Raji (cell line): Measurements from ENCODE around the gene MAST4.

Source experiments
- POLR2A ChIP-seq: IDR thresholded peaks from 2 replicates; pipeline ENCODE4 v1.6.1; 2011; ENCODE audit warnings: low read depth, low read length, control low read depth; ENCODE audit not compliant: insufficient read depth

The MAST4 gene

GRCh38 chr5:66655395-66656324, 59.5 kb downstream of the MAST4 start:
- no peak for TF ChIP-seq POLR2A

- TF ChIP-seq POLR2A, result no peak
Measured at GRCh38 chr5:66658516-66658915, 62.3 kb downstream of the MAST4 start.

GRCh38 chr5:66659780-66660179, 63.6 kb downstream of the MAST4 start:
- TF ChIP-seq POLR2A, result no peak

- no peak for TF ChIP-seq POLR2A
Measured at GRCh38 chr5:66660396-66660795, 64.2 kb downstream of the MAST4 start.

GRCh38 chr5:66661149-66661548, 65.0 kb downstream of the MAST4 start:
- no peak for TF ChIP-seq POLR2A

- TF ChIP-seq POLR2A, result no peak
Measured at GRCh38 chr5:66666778-66667177, 70.6 kb downstream of the MAST4 start.

GRCh38 chr5:66669086-66669861, 73.1 kb downstream of the MAST4 start:
- no peak for TF ChIP-seq POLR2A

- no peak for TF ChIP-seq POLR2A
Measured at GRCh38 chr5:66669862-66670195, 73.6 kb downstream of the MAST4 start.

- TF ChIP-seq POLR2A, result no peak
Measured at GRCh38 chr5:66671305-66671704, 75.1 kb downstream of the MAST4 start.

- no peak for TF ChIP-seq POLR2A
Measured at GRCh38 chr5:66674802-66675201, 78.6 kb downstream of the MAST4 start.

GRCh38 chr5:66675406-66675805, 79.2 kb downstream of the MAST4 start:
- no peak for TF ChIP-seq POLR2A

GRCh38 chr5:66680221-66680620, 84.0 kb downstream of the MAST4 start:
- no peak for TF ChIP-seq POLR2A

- no peak for TF ChIP-seq POLR2A
Measured at GRCh38 chr5:66680804-66681203, 84.6 kb downstream of the MAST4 start.

- no peak for TF ChIP-seq POLR2A
Measured at GRCh38 chr5:66684663-66685062, 88.5 kb downstream of the MAST4 start.

- no peak for TF ChIP-seq POLR2A
Measured at GRCh38 chr5:66689522-66690220, 93.5 kb downstream of the MAST4 start.
